GM12864 (cell line): ENCODE data around the gene SUMO3.

Experiments
- DNase-seq: peaks from one replicate; pipeline ENCODE4 v3.0.0-alpha.2; 2011; ENCODE audit warnings: low read depth
- H3K4me3 ChIP-seq: 2 replicates; pipeline ENCODE4 v1.5.1; 2011; ENCODE audit warnings: mild to moderate bottlenecking, low read depth, low read length, control low read depth
- CTCF ChIP-seq: IDR thresholded peaks from 2 replicates; pipeline ENCODE4 v1.5.1; 2011; ENCODE audit warnings: low read depth, mild to moderate bottlenecking, moderate library complexity, low read length, control low read depth, inconsistent platforms; ENCODE audit errors: missing control alignments

The SUMO3 gene

GRCh38 chr21:44767834-44768831, 49.7 kb downstream of the SUMO3 start:
- no peak for DNase-seq
- H3K4me3 ChIP-seq: no peak overlapping the region
- no peak for TF ChIP-seq CTCF

GRCh38 chr21:44766818-44767354, 51.0 kb downstream of the SUMO3 start:
- no peak for DNase-seq
- no peak for TF ChIP-seq CTCF

GRCh38 chr21:44766014-44766817, 51.6 kb downstream of the SUMO3 start:
- DNase-seq: no peak
- H3K4me3 ChIP-seq: no peak overlapping the region
- TF ChIP-seq CTCF: no peak

More at GRCh38 chr21:44766818-44767354, 51.0 kb downstream of the SUMO3 start:
- no peak overlapping the region for H3K4me3 ChIP-seq

- no peak for DNase-seq
- no peak for TF ChIP-seq CTCF
- no peak overlapping the region for H3K4me3 ChIP-seq
These were observed 52.4 kb downstream of the SUMO3 start for GRCh38 chr21:44765231-44766013.

- no peak for DNase-seq
- no peak for TF ChIP-seq CTCF
- H3K4me3 ChIP-seq: no peak overlapping the region
These were observed 53.3 kb downstream of the SUMO3 start for GRCh38 chr21:44764319-44765230.
